Loucy (cell line): ENCODE data around the gene TLK1.

Experiments
- H2AFZ ChIP-seq: fragments of 200-600 bp; sonication (generic); 2 replicates; pipeline ENCODE4 v1.6.0; 2016; ENCODE audit warnings: antibody characterized with exemption, mild to moderate bottlenecking, low read length, moderate library complexity
- H3F3A ChIP-seq: fragments of 200-600 bp; 2 replicates; pipeline ENCODE4 v1.6.0; 2016; ENCODE audit warnings: antibody characterized with exemption, low read depth, mild to moderate bottlenecking
- H3K27me3 ChIP-seq: fragments of 200-600 bp; sonication (generic); 2 replicates; pipeline ENCODE4 v1.6.1; 2014; ENCODE audit warnings: low read length, mild to moderate bottlenecking; ENCODE audit not compliant: insufficient read depth, poor library complexity, severe bottlenecking
- H3K36me3 ChIP-seq: fragments of 200-600 bp; sonication (generic); 2 replicates; pipeline ENCODE4 v1.6.1; 2016; ENCODE audit warnings: low read length; ENCODE audit not compliant: insufficient read depth
- H3K4me1 ChIP-seq: fragments of 200-600 bp; sonication (generic); 2 replicates; pipeline ENCODE4 v1.5.1; 2014; ENCODE audit warnings: low read length, mild to moderate bottlenecking; ENCODE audit not compliant: insufficient read depth, poor library complexity, severe bottlenecking
- H3K4me2 ChIP-seq: fragments of 200-600 bp; sonication (generic); 2 replicates; pipeline ENCODE4 v1.6.0; 2014; ENCODE audit warnings: antibody characterized with exemption, low read length, low read depth, mild to moderate bottlenecking; ENCODE audit not compliant: poor library complexity, severe bottlenecking
- H3K4me3 ChIP-seq: fragments of 200-600 bp; sonication (generic); 2 replicates; pipeline ENCODE4 v1.5.1; 2014; ENCODE audit warnings: low read length, mild to moderate bottlenecking, mixed read lengths; ENCODE audit not compliant: poor library complexity, severe bottlenecking
- H3K79me2 ChIP-seq: fragments of 200-600 bp; sonication (generic); 2 replicates; pipeline ENCODE4 v1.6.1; 2014; ENCODE audit warnings: low read length; ENCODE audit not compliant: insufficient read depth
- H3K9ac ChIP-seq: fragments of 200-600 bp; sonication (generic); 2 replicates; pipeline ENCODE4 v1.6.0; 2014; ENCODE audit warnings: mild to moderate bottlenecking, low read depth, low read length, moderate library complexity; ENCODE audit not compliant: poor library complexity, severe bottlenecking
- H3K9me2 ChIP-seq: fragments of 200-600 bp; sonication (generic); replicated peaks from 2 replicates; pipeline ENCODE4 v1.6.1; 2016; ENCODE audit warnings: low read depth, low read length, mixed read lengths
- H3K9me3 ChIP-seq: fragments of 200-600 bp; sonication (generic); 2 replicates; pipeline ENCODE4 v1.6.1; 2014; ENCODE audit warnings: mild to moderate bottlenecking, antibody characterized with exemption, low read length, low read depth; ENCODE audit not compliant: insufficient read depth
- H4K20me1 ChIP-seq: fragments of 200-600 bp; sonication (generic); 2 replicates; pipeline ENCODE4 v1.6.0; 2014; ENCODE audit warnings: antibody characterized with exemption, low read length, mild to moderate bottlenecking; ENCODE audit not compliant: insufficient read depth, poor library complexity, severe bottlenecking
- CTCF ChIP-seq: fragments of 200-600 bp; sonication (generic); conservative IDR thresholded peaks from 2 replicates; pipeline ENCODE4 v1.5.1; 2014; ENCODE audit warnings: mild to moderate bottlenecking, antibody characterized with exemption, low read length
- EZH2phosphoT487 ChIP-seq: fragments of 200-600 bp; IDR thresholded peaks from 2 replicates; pipeline ENCODE4 v1.6.1; 2018; ENCODE audit warnings: antibody characterized with exemption, mild to moderate bottlenecking, moderate library complexity, borderline replicate concordance

The TLK1 gene

GRCh38 chr2:171178993-171179392, 18.3 kb upstream of the TLK1 start:
- H3F3A ChIP-seq: no peaks in the 10 kb centered on the region
- no peak overlapping the region for H3K4me3 ChIP-seq
- H3K9me2 ChIP-seq: no peaks in the 10 kb centered on the region
- H3K9me3 ChIP-seq: no peaks in the 10 kb centered on the region
- H3K4me2 ChIP-seq: no peak overlapping the region
- H3K9ac ChIP-seq: no peak overlapping the region
- no peak overlapping the region for H2AFZ ChIP-seq
- no peaks in the 10 kb centered on the region for H3K4me1 ChIP-seq
- H3K27me3 ChIP-seq: no peaks in the 10 kb centered on the region
- H3K79me2 ChIP-seq: no peaks in the 10 kb centered on the region
- H3K36me3 ChIP-seq: no peaks in the 10 kb centered on the region
- TF ChIP-seq CTCF (no peak), EZH2phosphoT487 (no peak)
- H4K20me1 ChIP-seq: no peaks in the 10 kb centered on the region

- Histone ChIP-seq H3K9ac (no peak overlapping the region), H3K27me3 (no peaks in the 10 kb centered on the region), H3K9me3 (no peaks in the 10 kb centered on the region), H3K4me2 (no peak overlapping the region), H3K36me3 (no peaks in the 10 kb centered on the region), H4K20me1 (no peaks in the 10 kb centered on the region), H3K9me2 (no peaks in the 10 kb centered on the region), H3K4me3 (no peak overlapping the region), H3F3A (no peaks in the 10 kb centered on the region), H3K4me1 (no peaks in the 10 kb centered on the region), H2AFZ (no peak overlapping the region), H3K79me2 (no peaks in the 10 kb centered on the region)
- TF ChIP-seq CTCF: no peak
- TF ChIP-seq EZH2phosphoT487: no peak
These were observed 15.8 kb upstream of the TLK1 start for GRCh38 chr2:171176516-171176915.

GRCh38 chr2:171174075-171174474, 13.4 kb upstream of the TLK1 start:
- H2AFZ ChIP-seq: no peak overlapping the region
- no peaks in the 10 kb centered on the region for H3K4me1 ChIP-seq
- H3K9ac ChIP-seq: no peak overlapping the region
- no peaks in the 10 kb centered on the region for H3K9me2 ChIP-seq
- H3F3A ChIP-seq: no peaks in the 10 kb centered on the region
- no peaks in the 10 kb centered on the region for H3K36me3 ChIP-seq
- TF ChIP-seq EZH2phosphoT487: no peak
- TF ChIP-seq CTCF: no peak
- no peak overlapping the region for H3K4me2 ChIP-seq
- no peaks in the 10 kb centered on the region for H3K27me3 ChIP-seq
- no peaks in the 10 kb centered on the region for H4K20me1 ChIP-seq
- H3K79me2 ChIP-seq: no peaks in the 10 kb centered on the region
- no peaks in the 10 kb centered on the region for H3K9me3 ChIP-seq
- no peak overlapping the region for H3K4me3 ChIP-seq
